HCT116 (cell line): ENCODE measurements around the gene ZBTB8B.

Experiments
- CTCF ChIP-seq, 3 experiments: fragments of 200-600 bp in 1 of 3; sonication (generic) in 1 of 3; IDR thresholded peaks in 2 of 3; conservative IDR thresholded peaks in 1 of 3; 2 replicates each; pipeline ENCODE4 v1.5.1; 2012 to 2017; ENCODE audit warnings: low read depth in 2 of 3, low read length in 2 of 3, antibody characterized with exemption in 1 of 3, borderline replicate concordance in 1 of 3, control low read depth in 1 of 3, mild to moderate bottlenecking in 1 of 3, mixed read lengths in 1 of 3, mixed run types in 1 of 3, moderate library complexity in 1 of 3; ENCODE audit not compliant: insufficient read depth in 1 of 3
- ELF1 ChIP-seq: IDR thresholded peaks from 2 replicates; pipeline ENCODE4 v1.6.1; 2012; ENCODE audit warnings: low read depth, borderline replicate concordance
- EZH2 ChIP-seq: fragments of 200-600 bp; sonication (generic); IDR thresholded peaks from 2 replicates; pipeline ENCODE4 v1.6.1; 2017; ENCODE audit warnings: antibody characterized with exemption, mixed run types
- POLR2A ChIP-seq: IDR thresholded peaks from 2 replicates; pipeline ENCODE4 v1.7.0; 2011; ENCODE audit warnings: borderline replicate concordance; ENCODE audit not compliant: insufficient read depth, insufficient read length; ENCODE audit errors: extremely low read depth
- SP1 ChIP-seq: IDR thresholded peaks from 2 replicates; pipeline ENCODE4 v1.6.1; 2012; ENCODE audit warnings: low read depth
- TCF7L2 ChIP-seq: IDR thresholded peaks from 2 replicates; pipeline ENCODE4 v1.7.0; 2011; ENCODE audit warnings: borderline replicate concordance, inconsistent platforms; ENCODE audit not compliant: insufficient read depth, insufficient read length; ENCODE audit errors: extremely low read depth
- YY1 ChIP-seq: IDR thresholded peaks from 2 replicates; pipeline ENCODE4 v1.6.1; 2011; ENCODE audit warnings: low read length, low read depth, moderate library complexity, mild to moderate bottlenecking; ENCODE audit not compliant: insufficient replicate concordance; ENCODE audit errors: extremely low read depth
- TF ChIP-seq, protein P1 (sequence below): IDR thresholded peaks from 2 replicates; pipeline ENCODE4 v1.6.1; 2012

DNA sequence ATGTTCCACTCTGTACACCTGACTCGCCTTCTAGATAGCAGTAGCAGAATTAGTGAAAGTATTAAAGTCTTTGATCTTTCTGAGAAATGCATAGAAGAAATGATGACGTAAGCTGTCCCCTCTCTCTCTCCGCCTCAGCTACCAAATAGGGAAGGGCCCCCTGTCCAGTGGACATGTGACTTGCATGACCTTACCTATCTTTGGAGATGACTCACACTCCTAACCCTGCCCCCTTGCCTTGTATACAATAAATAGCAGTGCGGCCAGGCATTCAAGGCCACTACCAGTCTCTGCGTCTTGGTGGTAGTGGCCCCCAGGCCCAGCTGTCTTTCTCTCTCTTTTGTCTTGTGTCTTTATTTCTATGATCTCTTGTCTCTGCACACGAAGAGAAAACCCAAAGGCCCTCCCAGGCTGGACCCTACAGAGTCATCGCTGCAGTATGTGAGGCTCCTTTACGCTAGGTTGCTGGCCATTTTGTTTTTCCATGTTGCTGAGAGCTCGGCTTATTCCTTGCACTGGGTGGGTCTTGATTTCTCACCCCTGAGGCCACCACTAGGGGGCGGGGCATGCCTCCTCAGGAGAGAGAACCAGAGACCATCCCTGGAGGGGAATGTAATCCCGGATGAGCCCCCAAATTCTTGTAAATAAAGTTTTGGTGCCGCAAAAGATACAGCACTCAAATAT, 16.0 kb upstream of the ZBTB8B start:
- no peak for TF ChIP-seq TCF7L2
- TF ChIP-seq, protein P1, sequence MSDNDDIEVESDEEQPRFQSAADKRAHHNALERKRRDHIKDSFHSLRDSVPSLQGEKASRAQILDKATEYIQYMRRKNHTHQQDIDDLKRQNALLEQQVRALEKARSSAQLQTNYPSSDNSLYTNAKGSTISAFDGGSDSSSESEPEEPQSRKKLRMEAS: no peak
- peak; percentile 55 to 79 (median 69); a peak in 5 of 6 replicates for TF ChIP-seq CTCF (IDR thresholded peaks at IDR 0.05 in 2 of 3, conservative IDR thresholded peaks at IDR 0.05 in 1 of 3; ENCODE audit: borderline replicate concordance in 1 of 3, insufficient read depth in 1 of 3, low read depth in 2 of 3, low read length in 2 of 3)
- TF ChIP-seq EZH2: no peak
- TF ChIP-seq ELF1: no peak
- TF ChIP-seq SP1: no peak
- no peak for TF ChIP-seq YY1
- TF ChIP-seq POLR2A: peak; percentile 91
